ENCODE results near the gene TMEM30A.

TMEM30A gene

GRCh38 chr6:75224303-75224926, 60.2 kb downstream of the TMEM30A start:
- CTCF ChIA-PET, result no interaction called here
- TF ChIP-seq BHLHE40 (IDR thresholded peaks at IDR 0.05; ENCODE audit: borderline replicate concordance), result no peak
- TF ChIP-seq L3MBTL2 (conservative IDR thresholded peaks at IDR 0.05), result no peak
- TF ChIP-seq FOXM1 (IDR thresholded peaks at IDR 0.05; ENCODE audit: borderline replicate concordance), result no peak
- no peak for TF ChIP-seq LEF1 (IDR thresholded peaks at IDR 0.05; ENCODE audit: borderline replicate concordance)
- no peak for TF ChIP-seq FOXA1 (IDR thresholded peaks at IDR 0.05)
- no peak for TF ChIP-seq SUZ12 (IDR thresholded peaks at IDR 0.05)
- TF ChIP-seq TARDBP (IDR thresholded peaks at IDR 0.05), result no peak
- TF ChIP-seq ZNF384 (IDR thresholded peaks at IDR 0.05), result no peak
- no peak for TF ChIP-seq ARNT (IDR thresholded peaks at IDR 0.05)
- TF ChIP-seq NFRKB (IDR thresholded peaks at IDR 0.05), result no peak
- TF ChIP-seq SP1 (IDR thresholded peaks at IDR 0.05), result no peak
- POLR2A ChIA-PET, result interaction anchor here (1.7 kb wide), 1 partner anchor 19 kb away, joined by 5 read pairs; the partner anchor contains the start of gene COX7A2
- no peak for DNase-seq (ENCODE audit: extremely low spot score)

GRCh38 chr6:75223428-75223827, 61.2 kb downstream of the TMEM30A start:
- TF ChIP-seq FOXA1 (IDR thresholded peaks at IDR 0.05) (no peak), FOXK2 (IDR thresholded peaks at IDR 0.05) (no peak)
- CTCF ChIA-PET, result no interaction called here
- POLR2A ChIA-PET, result no interaction called here
- no peak for DNase-seq (ENCODE audit: extremely low spot score)

GRCh38 chr6:75222261-75222660, 62.3 kb downstream of the TMEM30A start:
- TF ChIP-seq BHLHE40 (IDR thresholded peaks at IDR 0.05; ENCODE audit: borderline replicate concordance) (no peak), ARNT (IDR thresholded peaks at IDR 0.05) (no peak), FOXA1 (IDR thresholded peaks at IDR 0.05) (no peak), PKNOX1 (IDR thresholded peaks at IDR 0.05) (no peak)
- POLR2A ChIA-PET, result no interaction called here
- CTCF ChIA-PET, result interaction anchor here (0.6 to 0.8 kb wide), 2 partner anchors 9 to 11 kb away, joined by 3 read pairs; no protein-coding TSS in a partner anchor
- no peak for DNase-seq (ENCODE audit: extremely low spot score)

DNA sequence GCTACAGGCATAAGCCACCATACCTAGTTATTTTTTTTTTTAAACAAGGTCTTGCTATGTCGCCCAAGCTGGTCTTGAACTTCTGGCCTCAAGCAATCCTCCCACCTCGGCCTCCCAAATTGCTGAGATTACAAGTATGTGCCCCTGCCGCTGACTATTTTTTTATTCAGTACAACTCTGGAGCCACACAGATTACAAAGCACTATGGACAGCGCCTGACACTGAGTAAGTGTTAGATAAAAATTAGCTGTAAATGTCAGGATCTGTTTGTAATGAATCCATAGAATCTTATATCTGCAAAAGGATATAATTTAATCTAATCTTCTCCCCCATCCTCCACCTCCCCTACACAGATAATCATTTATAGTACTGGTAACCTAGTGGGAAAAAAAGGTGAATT, 63.5 kb downstream of the TMEM30A start:
- TF ChIP-seq CTBP1 (IDR thresholded peaks at IDR 0.05; ENCODE audit: borderline replicate concordance) (no peak), ELF4 (IDR thresholded peaks at IDR 0.05) (no peak), L3MBTL2 (conservative IDR thresholded peaks at IDR 0.05) (no peak), HDGF (IDR thresholded peaks at IDR 0.05; ENCODE audit: borderline replicate concordance) (no peak), ZNF384 (IDR thresholded peaks at IDR 0.05) (no peak), FOXM1 (IDR thresholded peaks at IDR 0.05; ENCODE audit: borderline replicate concordance) (no peak), SP1 (IDR thresholded peaks at IDR 0.05) (no peak), FOXA1 (IDR thresholded peaks at IDR 0.05) (no peak), PKNOX1 (IDR thresholded peaks at IDR 0.05) (no peak)
- ChIA-PET CTCF (interaction anchor here (2.2 kb wide), 1 partner anchor 10 kb away, joined by 13 read pairs; no protein-coding TSS in a partner anchor), POLR2A (interaction anchor here (1.2 kb wide), 1 partner anchor 64 kb away, joined by 3 read pairs; the partner anchor contains the start of gene TMEM30A)
- DNase-seq (ENCODE audit: extremely low spot score), result no peak

DNA sequence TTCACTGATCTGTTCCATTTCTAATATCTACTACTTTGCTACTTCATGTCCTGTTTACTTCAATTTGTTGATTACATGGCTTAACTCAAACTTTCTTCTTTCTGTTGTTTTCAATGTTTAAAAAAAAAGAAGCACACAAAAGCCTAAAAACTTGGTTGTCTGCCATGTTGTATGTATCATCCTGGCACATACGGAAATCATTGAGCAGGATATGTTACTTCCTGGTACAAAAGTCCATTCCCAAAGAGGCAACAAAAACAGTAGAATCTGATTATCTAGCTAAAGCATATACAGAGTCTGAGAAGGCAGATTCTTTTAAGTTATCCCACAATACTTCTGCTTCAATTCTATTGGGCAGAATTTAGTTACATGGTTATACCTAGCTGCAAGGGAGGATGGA, 64.2 kb downstream of the TMEM30A start:
- no peak for DNase-seq (ENCODE audit: extremely low spot score)
- ChIA-PET POLR2A (interaction anchor here (1.2 kb wide), 1 partner anchor 64 kb away, joined by 3 read pairs; the partner anchor contains the start of gene TMEM30A), CTCF (interaction anchor here (1.0 to 2.2 kb wide), 2 partner anchors 9 to 12 kb away, joined by 3 to 13 read pairs; no protein-coding TSS in a partner anchor)
- TF ChIP-seq TARDBP (IDR thresholded peaks at IDR 0.05) (no peak), FOXA1 (IDR thresholded peaks at IDR 0.05) (no peak), FOXM1 (IDR thresholded peaks at IDR 0.05; ENCODE audit: borderline replicate concordance) (no peak), L3MBTL2 (conservative IDR thresholded peaks at IDR 0.05) (no peak), SUZ12 (IDR thresholded peaks at IDR 0.05) (no peak), FOXK2 (IDR thresholded peaks at IDR 0.05) (no peak), PKNOX1 (IDR thresholded peaks at IDR 0.05) (no peak)

- ChIA-PET POLR2A (no interaction called here), CTCF (interaction anchor here (0.6 kb wide), 1 partner anchor 298 kb away, joined by 3 read pairs; no protein-coding TSS in a partner anchor)
- no peak for DNase-seq (ENCODE audit: extremely low spot score)
- TF ChIP-seq BHLHE40 (IDR thresholded peaks at IDR 0.05; ENCODE audit: borderline replicate concordance) (no peak), LEF1 (IDR thresholded peaks at IDR 0.05; ENCODE audit: borderline replicate concordance) (no peak), FOXM1 (IDR thresholded peaks at IDR 0.05; ENCODE audit: borderline replicate concordance) (no peak)
Observed at GRCh38 chr6:75219263-75219662, 65.3 kb downstream of the TMEM30A start.

GRCh38 chr6:75217193-75217592, 67.4 kb downstream of the TMEM30A start:
- DNase-seq (ENCODE audit: extremely low spot score), result no peak
- ChIA-PET POLR2A (no interaction called here), CTCF (interaction anchor here (1.1 kb wide), 2 partner anchors 8 to 11 kb away, joined by 3 to 4 read pairs; partner anchors contain the start of gene COL12A1)
- TF ChIP-seq SP1 (IDR thresholded peaks at IDR 0.05) (no peak), HDGF (IDR thresholded peaks at IDR 0.05; ENCODE audit: borderline replicate concordance) (no peak), L3MBTL2 (conservative IDR thresholded peaks at IDR 0.05) (no peak), ELF4 (IDR thresholded peaks at IDR 0.05) (no peak), TARDBP (IDR thresholded peaks at IDR 0.05) (no peak), BHLHE40 (IDR thresholded peaks at IDR 0.05; ENCODE audit: borderline replicate concordance) (no peak), FOXA1 (IDR thresholded peaks at IDR 0.05) (no peak), FOXM1 (IDR thresholded peaks at IDR 0.05; ENCODE audit: borderline replicate concordance) (no peak), CTBP1 (IDR thresholded peaks at IDR 0.05; ENCODE audit: borderline replicate concordance) (no peak), LEF1 (IDR thresholded peaks at IDR 0.05; ENCODE audit: borderline replicate concordance) (no peak), NFRKB (IDR thresholded peaks at IDR 0.05) (no peak), FOXK2 (IDR thresholded peaks at IDR 0.05) (no peak), ZNF384 (IDR thresholded peaks at IDR 0.05) (no peak), SUZ12 (IDR thresholded peaks at IDR 0.05) (no peak), ARNT (IDR thresholded peaks at IDR 0.05) (no peak), PKNOX1 (IDR thresholded peaks at IDR 0.05) (no peak)

All from HEK293T (cell line).